HL-60 (cell line): ENCODE measurements around the gene GRIN1.

ENCODE experiments used
- CTCF ChIP-seq: IDR thresholded peaks from one replicate; pipeline ENCODE4 v1.5.1; 2011; ENCODE audit warnings: low read length, control low read depth, inconsistent platforms; ENCODE audit not compliant: insufficient read depth
- GABPA ChIP-seq: IDR thresholded peaks from 2 replicates; pipeline ENCODE4 v1.6.1; 2012; ENCODE audit warnings: low read depth

- TF ChIP-seq CTCF (no peak), GABPA (no peak)
These were observed 59.9 kb downstream of the GRIN1 start for GRCh38 chr9:137198902-137199283.
